WTC11 (cell line): ENCODE results near the gene RPS6KA2. TPM values are rescaled to one million over a fixed set of nuclear protein-coding genes. Genes with fewer than 3 reads are reported as not detected.

Source experiments
- ATAC-seq: fragments of 200-7000 bp; cut with Tn5 transposase; 2 replicates; pipeline ENCODE4 v1.10.0; 2021; ENCODE audit warnings: mild to moderate bottlenecking, moderate library complexity
- CTCF ChIA-PET: fragments of 300-600 bp; sonication (Branson Sonifier 250); formaldehyde crosslinking; loops from one replicate; lab custom pipeline; 2021; ENCODE audit warnings: antibody characterized with exemption; lab: Charles Lee
- POLR2A ChIA-PET: fragments of 350-600 bp; sonication (Branson Sonifier 250); formaldehyde crosslinking; loops from one replicate; lab custom pipeline; 2021; ENCODE audit warnings: antibody characterized with exemption; lab: Charles Lee
- DNase-seq: peaks from one replicate; pipeline ENCODE4 v3.0.0; 2021; ENCODE audit warnings: low spot score
- H3K27ac Mint-ChIP-seq: 2 replicates; pipeline ENCODE4 v1.8.0; 2021; ENCODE audit warnings: mixed read lengths
- H3K27me3 Mint-ChIP-seq: 2 replicates; pipeline ENCODE4 v1.8.0; 2021; ENCODE audit warnings: low read depth, mild to moderate bottlenecking, moderate library complexity, mixed read lengths
- H3K36me3 Mint-ChIP-seq: 2 replicates; pipeline ENCODE4 v1.8.0; 2021; ENCODE audit warnings: mixed read lengths
- H3K4me1 Mint-ChIP-seq: 2 replicates; pipeline ENCODE4 v1.8.0; 2022; ENCODE audit warnings: mixed read lengths
- H3K4me3 Mint-ChIP-seq: 2 replicates; pipeline ENCODE4 v1.8.0; 2021; ENCODE audit warnings: mild to moderate bottlenecking, moderate library complexity, mixed read lengths
- H3K9me3 Mint-ChIP-seq: 2 replicates; pipeline ENCODE4 v1.8.0; 2021; ENCODE audit warnings: mixed read lengths
- CREM ChIP-seq: sonication (generic); formaldehyde crosslinking; IDR thresholded peaks from 2 replicates; pipeline ENCODE4 v1.8.1; 2022; ENCODE audit warnings: mild to moderate bottlenecking, missing genetic modification reagents, moderate library complexity
- EMX1 ChIP-seq: fragments of 250-450 bp; sonication (Bioruptor Pico); IDR thresholded peaks from 2 replicates; pipeline ENCODE4 v1.8.0; 2021; ENCODE audit warnings: mild to moderate bottlenecking
- FOXJ3 ChIP-seq: sonication (generic); formaldehyde crosslinking; IDR thresholded peaks from 2 replicates; pipeline ENCODE4 v1.9.0; 2021; ENCODE audit warnings: missing genetic modification reagents, mild to moderate bottlenecking, borderline replicate concordance
- GTF2I ChIP-seq: fragments of 250-450 bp; sonication (Bioruptor Pico); conservative IDR thresholded peaks from 2 replicates; pipeline ENCODE4 v1.4.0; 2021; ENCODE audit warnings: mild to moderate bottlenecking
- JAZF1 ChIP-seq: fragments of 250-450 bp; sonication (Bioruptor Pico); IDR thresholded peaks from 2 replicates; pipeline ENCODE4 v1.9.0; 2021; ENCODE audit warnings: moderate library complexity, mild to moderate bottlenecking, inconsistent platforms
- JUN ChIP-seq: sonication (generic); formaldehyde crosslinking; IDR thresholded peaks from 2 replicates; pipeline ENCODE4 v1.8.0; 2023; ENCODE audit warnings: mild to moderate bottlenecking, missing genetic modification reagents
- OVOL2 ChIP-seq: fragments of 250-450 bp; sonication (Bioruptor Pico); IDR thresholded peaks from 2 replicates; pipeline ENCODE4 v1.9.0; 2021; ENCODE audit warnings: mild to moderate bottlenecking, borderline replicate concordance
- PREB ChIP-seq: sonication (generic); formaldehyde crosslinking; IDR thresholded peaks from 2 replicates; pipeline ENCODE4 v1.8.1; 2022; ENCODE audit warnings: mild to moderate bottlenecking, missing genetic modification reagents, moderate library complexity, borderline replicate concordance
- RORB ChIP-seq: fragments of 250-450 bp; sonication (Bioruptor Pico); IDR thresholded peaks from 2 replicates; pipeline ENCODE4 v1.9.0; 2021; ENCODE audit warnings: mild to moderate bottlenecking
- ZNF219 ChIP-seq: sonication (generic); formaldehyde crosslinking; IDR thresholded peaks from 2 replicates; pipeline ENCODE4 v1.8.0; 2023; ENCODE audit warnings: missing genetic modification reagents, mild to moderate bottlenecking, borderline replicate concordance
- ZNF232 ChIP-seq: sonication (generic); formaldehyde crosslinking; IDR thresholded peaks from 2 replicates; pipeline ENCODE4 v1.8.0; 2022; ENCODE audit warnings: mild to moderate bottlenecking, missing genetic modification reagents
- ZNF263 ChIP-seq: sonication (generic); formaldehyde crosslinking; IDR thresholded peaks from 2 replicates; pipeline ENCODE4 v1.8.1; 2022; ENCODE audit warnings: low read depth, mild to moderate bottlenecking, moderate library complexity, missing genetic modification reagents
- ZNF396 ChIP-seq: fragments of 250-450 bp; sonication (Bioruptor Pico); IDR thresholded peaks from 2 replicates; pipeline ENCODE4 v1.8.0; 2021; ENCODE audit warnings: mild to moderate bottlenecking, moderate library complexity, borderline replicate concordance
- ZNF423 ChIP-seq: fragments of 250-450 bp; sonication (Bioruptor Pico); IDR thresholded peaks from 2 replicates; pipeline ENCODE4 v2.1.2; 2022; ENCODE audit warnings: mild to moderate bottlenecking, moderate library complexity
- ZNF512 ChIP-seq: sonication (generic); formaldehyde crosslinking; IDR thresholded peaks from 2 replicates; pipeline ENCODE4 v1.8.1; 2022; ENCODE audit warnings: missing genetic modification reagents, borderline replicate concordance
- total RNA-seq: library from RNA; stranded (reverse); gene quantifications from 3 replicates; pipeline ENCODE4 v1.2.3, GENCODE V29; 2021
- TF ChIP-seq, protein P1 (sequence below): sonication (generic); formaldehyde crosslinking; IDR thresholded peaks from 2 replicates; pipeline ENCODE4 v1.8.0; 2022; ENCODE audit warnings: mild to moderate bottlenecking, missing genetic modification reagents
- TF ChIP-seq, protein P2 (sequence below): sonication (generic); formaldehyde crosslinking; IDR thresholded peaks from 2 replicates; pipeline ENCODE4 v1.8.1; 2023; ENCODE audit warnings: mild to moderate bottlenecking, missing genetic modification reagents

The RPS6KA2 gene
- total RNA-seq, 1 experiment from 2014 or later = 24.2 TPM

DNA sequence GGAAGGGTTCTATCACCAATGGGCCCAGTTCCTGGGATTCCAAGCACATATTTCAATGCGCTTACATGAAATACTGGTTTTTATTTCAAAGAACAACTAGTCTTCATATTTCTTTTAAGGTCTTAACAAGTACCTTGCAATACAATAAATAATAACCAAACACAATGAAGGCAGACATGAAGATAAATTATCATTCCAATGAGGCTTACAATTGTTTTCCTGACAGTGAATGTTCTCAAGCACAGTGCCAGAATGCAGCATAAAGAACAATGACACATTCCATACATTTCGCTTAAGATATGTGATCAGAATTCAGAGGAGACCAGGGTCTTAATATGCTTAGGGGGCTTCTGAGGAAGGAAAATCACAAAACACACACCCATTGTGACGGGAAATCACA, 66.8 kb downstream of the RPS6KA2 start (continued):
- TF ChIP-seq JAZF1 (no peak), ZNF263 (CRISPR knock-in tag) (no peak), ZNF396 (no peak)
- TF ChIP-seq, protein P1, sequence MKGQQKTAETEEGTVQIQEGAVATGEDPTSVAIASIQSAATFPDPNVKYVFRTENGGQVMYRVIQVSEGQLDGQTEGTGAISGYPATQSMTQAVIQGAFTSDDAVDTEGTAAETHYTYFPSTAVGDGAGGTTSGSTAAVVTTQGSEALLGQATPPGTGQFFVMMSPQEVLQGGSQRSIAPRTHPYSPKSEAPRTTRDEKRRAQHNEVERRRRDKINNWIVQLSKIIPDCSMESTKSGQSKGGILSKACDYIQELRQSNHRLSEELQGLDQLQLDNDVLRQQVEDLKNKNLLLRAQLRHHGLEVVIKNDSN (CRISPR knock-in tag) = no peak

GRCh38 chr6:166559662-166560061, 67.4 kb downstream of the RPS6KA2 start:
- DNase-seq = no peak
- peaks cover 50% of the 10 kb centered on the region for H3K4me1 Mint-ChIP-seq
- H3K27ac Mint-ChIP-seq = no peak overlapping the region

DNA sequence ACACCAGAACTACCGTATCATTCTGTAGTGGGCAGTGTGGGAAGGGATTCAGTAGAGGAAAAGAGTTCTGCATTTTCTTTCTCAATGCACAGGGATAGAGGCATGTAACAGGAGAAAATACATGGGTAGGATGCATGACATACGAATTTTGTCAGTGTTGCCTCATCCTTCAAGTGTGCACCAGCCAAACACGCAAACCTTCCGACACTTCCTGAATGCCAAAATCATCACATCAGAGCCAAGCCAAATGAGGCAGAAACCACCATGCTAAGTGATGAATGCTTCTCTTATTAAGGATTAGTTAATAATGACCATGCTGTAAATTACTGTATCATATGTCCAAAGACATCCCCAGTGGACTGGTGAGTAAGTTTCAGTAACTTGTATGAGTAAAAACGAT, 67.8 kb downstream of the RPS6KA2 start:
- no peak overlapping the region for H3K27ac Mint-ChIP-seq
- no peak overlapping the region for H3K4me3 Mint-ChIP-seq
- H3K27me3 Mint-ChIP-seq = no peaks in the 10 kb centered on the region
- peaks cover 50% of the 10 kb centered on the region for H3K4me1 Mint-ChIP-seq
- ChIA-PET CTCF (no interaction called here), POLR2A (no interaction called here)
- H3K9me3 Mint-ChIP-seq = peaks cover 5% of the 10 kb centered on the region
- no peak for ATAC-seq
- TF ChIP-seq, protein P2, sequence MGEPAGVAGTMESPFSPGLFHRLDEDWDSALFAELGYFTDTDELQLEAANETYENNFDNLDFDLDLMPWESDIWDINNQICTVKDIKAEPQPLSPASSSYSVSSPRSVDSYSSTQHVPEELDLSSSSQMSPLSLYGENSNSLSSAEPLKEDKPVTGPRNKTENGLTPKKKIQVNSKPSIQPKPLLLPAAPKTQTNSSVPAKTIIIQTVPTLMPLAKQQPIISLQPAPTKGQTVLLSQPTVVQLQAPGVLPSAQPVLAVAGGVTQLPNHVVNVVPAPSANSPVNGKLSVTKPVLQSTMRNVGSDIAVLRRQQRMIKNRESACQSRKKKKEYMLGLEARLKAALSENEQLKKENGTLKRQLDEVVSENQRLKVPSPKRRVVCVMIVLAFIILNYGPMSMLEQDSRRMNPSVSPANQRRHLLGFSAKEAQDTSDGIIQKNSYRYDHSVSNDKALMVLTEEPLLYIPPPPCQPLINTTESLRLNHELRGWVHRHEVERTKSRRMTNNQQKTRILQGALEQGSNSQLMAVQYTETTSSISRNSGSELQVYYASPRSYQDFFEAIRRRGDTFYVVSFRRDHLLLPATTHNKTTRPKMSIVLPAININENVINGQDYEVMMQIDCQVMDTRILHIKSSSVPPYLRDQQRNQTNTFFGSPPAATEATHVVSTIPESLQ (CRISPR knock-in tag) = no peak
- no peak for TF ChIP-seq FOXJ3
- no peak for TF ChIP-seq ZNF512 (CRISPR knock-in tag)
- TF ChIP-seq GTF2I = no peak
- TF ChIP-seq EMX1 (CRISPR knock-in tag) = no peak
- no peak for TF ChIP-seq JUN (CRISPR knock-in tag)
- TF ChIP-seq, all 79 proteins: peak for 0
- no peak for DNase-seq
- no peaks in the 10 kb centered on the region for H3K36me3 Mint-ChIP-seq

More at GRCh38 chr6:166559662-166560061, 67.4 kb downstream of the RPS6KA2 start:
- no peak for ATAC-seq
- Mint-ChIP-seq H3K36me3 (no peaks in the 10 kb centered on the region), H3K27me3 (no peaks in the 10 kb centered on the region), H3K9me3 (peaks cover 5% of the 10 kb centered on the region), H3K4me3 (no peak overlapping the region)
- TF ChIP-seq ZNF232 (CRISPR knock-in tag) = no peak
- TF ChIP-seq PREB (CRISPR knock-in tag) = no peak
- TF ChIP-seq CREM (CRISPR knock-in tag) = no peak
- no peak for TF ChIP-seq OVOL2 (CRISPR knock-in tag)
- no peak for TF ChIP-seq ZNF423 (CRISPR knock-in tag)
- no peak for TF ChIP-seq ZNF219 (CRISPR knock-in tag)
- no peak for TF ChIP-seq RORB
- ChIA-PET CTCF (no interaction called here), POLR2A (no interaction called here)
